HCT116 (cell line): ENCODE measurements around the gene PIGQ.

ENCODE experiments used
- ATF3 ChIP-seq: IDR thresholded peaks from 2 replicates; pipeline ENCODE4 v1.6.1; 2012
- CBX3 ChIP-seq: IDR thresholded peaks from 2 replicates; pipeline ENCODE4 v1.6.1; 2012; ENCODE audit warnings: low read depth
- CTCF ChIP-seq, 3 experiments: fragments of 200-600 bp in 1 of 3; sonication (generic) in 1 of 3; IDR thresholded peaks in 2 of 3; conservative IDR thresholded peaks in 1 of 3; 2 replicates each; pipeline ENCODE4 v1.5.1; 2012 to 2017; ENCODE audit warnings: low read depth in 2 of 3, low read length in 2 of 3, antibody characterized with exemption in 1 of 3, borderline replicate concordance in 1 of 3, control low read depth in 1 of 3, mild to moderate bottlenecking in 1 of 3, mixed read lengths in 1 of 3, mixed run types in 1 of 3, moderate library complexity in 1 of 3; ENCODE audit not compliant: insufficient read depth in 1 of 3
- EGR1 ChIP-seq: IDR thresholded peaks from 2 replicates; pipeline ENCODE4 v1.6.1; 2012; ENCODE audit warnings: low read depth
- ELF1 ChIP-seq: IDR thresholded peaks from 2 replicates; pipeline ENCODE4 v1.6.1; 2012; ENCODE audit warnings: low read depth, borderline replicate concordance
- EZH2 ChIP-seq: fragments of 200-600 bp; sonication (generic); IDR thresholded peaks from 2 replicates; pipeline ENCODE4 v1.6.1; 2017; ENCODE audit warnings: antibody characterized with exemption, mixed run types
- MAX ChIP-seq: IDR thresholded peaks from 2 replicates; pipeline ENCODE4 v1.6.1; 2012
- POLR2A ChIP-seq: IDR thresholded peaks from 2 replicates; pipeline ENCODE4 v1.7.0; 2011; ENCODE audit warnings: borderline replicate concordance; ENCODE audit not compliant: insufficient read depth, insufficient read length; ENCODE audit errors: extremely low read depth
- POLR2AphosphoS5 ChIP-seq: IDR thresholded peaks from 2 replicates; pipeline ENCODE4 v1.6.1; 2011; ENCODE audit warnings: mild to moderate bottlenecking, low read depth, low read length, moderate library complexity
- REST ChIP-seq: IDR thresholded peaks from 2 replicates; pipeline ENCODE4 v1.6.1; 2012; ENCODE audit warnings: low read depth
- TCF7L2 ChIP-seq: IDR thresholded peaks from 2 replicates; pipeline ENCODE4 v1.7.0; 2011; ENCODE audit warnings: borderline replicate concordance, inconsistent platforms; ENCODE audit not compliant: insufficient read depth, insufficient read length; ENCODE audit errors: extremely low read depth
- YY1 ChIP-seq: IDR thresholded peaks from 2 replicates; pipeline ENCODE4 v1.6.1; 2011; ENCODE audit warnings: low read length, low read depth, moderate library complexity, mild to moderate bottlenecking; ENCODE audit not compliant: insufficient replicate concordance; ENCODE audit errors: extremely low read depth
- ZNF274 ChIP-seq: fragments of 200-500 bp; sonication (Bioruptor generic); IDR thresholded peaks from 2 replicates; pipeline ENCODE4 v1.6.1; 2014; ENCODE audit warnings: mild to moderate bottlenecking, low read depth, low read length, inconsistent platforms

- TF ChIP-seq ZNF274 (no peak), CTCF (IDR thresholded peaks at IDR 0.05 in 2 of 3, conservative IDR thresholded peaks at IDR 0.05 in 1 of 3; ENCODE audit: borderline replicate concordance in 1 of 3, insufficient read depth in 1 of 3, low read depth in 2 of 3, low read length in 2 of 3) (no peak), EGR1 (no peak), POLR2AphosphoS5 (no peak), TCF7L2 (no peak), MAX (no peak), YY1 (no peak), EZH2 (no peak), ATF3 (no peak), REST (no peak), POLR2A (no peak), ELF1 (no peak), CBX3 (no peak)
These were observed 38.3 kb downstream of the PIGQ start for GRCh38 chr16:608019-608418.
